Body of pancreas (tissue), 4 donors: Measurements from ENCODE around the gene ASMTL.

Experiments used
- POLR2A ChIP-seq, 3 donors: fragments of 450-650 bp; IDR thresholded peaks; one replicate each; pipeline ENCODE4 v1.6.1; 2016; ENCODE audit warnings: antibody characterized with exemption in 3 of 3, mild to moderate bottlenecking in 2 of 3
- TF ChIP-seq, protein P1 (sequence below), 7 experiments: fragments of 450-650 bp in 4 of 7; fragments of 200-600 bp in 3 of 7; sonication (generic) in 3 of 7; IDR thresholded peaks; one replicate each; pipeline ENCODE4 v1.5.1; 2016 to 2019; ENCODE audit warnings: antibody characterized with exemption in 7 of 7

GRCh38 chrX:1493877-1494510 lies 41.3 kb upstream of the ASMTL start:
- no peak for TF ChIP-seq POLR2A (IDR thresholded peaks at IDR 0.05)
- TF ChIP-seq, protein P1, sequence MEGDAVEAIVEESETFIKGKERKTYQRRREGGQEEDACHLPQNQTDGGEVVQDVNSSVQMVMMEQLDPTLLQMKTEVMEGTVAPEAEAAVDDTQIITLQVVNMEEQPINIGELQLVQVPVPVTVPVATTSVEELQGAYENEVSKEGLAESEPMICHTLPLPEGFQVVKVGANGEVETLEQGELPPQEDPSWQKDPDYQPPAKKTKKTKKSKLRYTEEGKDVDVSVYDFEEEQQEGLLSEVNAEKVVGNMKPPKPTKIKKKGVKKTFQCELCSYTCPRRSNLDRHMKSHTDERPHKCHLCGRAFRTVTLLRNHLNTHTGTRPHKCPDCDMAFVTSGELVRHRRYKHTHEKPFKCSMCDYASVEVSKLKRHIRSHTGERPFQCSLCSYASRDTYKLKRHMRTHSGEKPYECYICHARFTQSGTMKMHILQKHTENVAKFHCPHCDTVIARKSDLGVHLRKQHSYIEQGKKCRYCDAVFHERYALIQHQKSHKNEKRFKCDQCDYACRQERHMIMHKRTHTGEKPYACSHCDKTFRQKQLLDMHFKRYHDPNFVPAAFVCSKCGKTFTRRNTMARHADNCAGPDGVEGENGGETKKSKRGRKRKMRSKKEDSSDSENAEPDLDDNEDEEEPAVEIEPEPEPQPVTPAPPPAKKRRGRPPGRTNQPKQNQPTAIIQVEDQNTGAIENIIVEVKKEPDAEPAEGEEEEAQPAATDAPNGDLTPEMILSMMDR (IDR thresholded peaks at IDR 0.05): no peak
